ENCODE measurements around the gene NSFL1C.

Gene NSFL1C

DNA sequence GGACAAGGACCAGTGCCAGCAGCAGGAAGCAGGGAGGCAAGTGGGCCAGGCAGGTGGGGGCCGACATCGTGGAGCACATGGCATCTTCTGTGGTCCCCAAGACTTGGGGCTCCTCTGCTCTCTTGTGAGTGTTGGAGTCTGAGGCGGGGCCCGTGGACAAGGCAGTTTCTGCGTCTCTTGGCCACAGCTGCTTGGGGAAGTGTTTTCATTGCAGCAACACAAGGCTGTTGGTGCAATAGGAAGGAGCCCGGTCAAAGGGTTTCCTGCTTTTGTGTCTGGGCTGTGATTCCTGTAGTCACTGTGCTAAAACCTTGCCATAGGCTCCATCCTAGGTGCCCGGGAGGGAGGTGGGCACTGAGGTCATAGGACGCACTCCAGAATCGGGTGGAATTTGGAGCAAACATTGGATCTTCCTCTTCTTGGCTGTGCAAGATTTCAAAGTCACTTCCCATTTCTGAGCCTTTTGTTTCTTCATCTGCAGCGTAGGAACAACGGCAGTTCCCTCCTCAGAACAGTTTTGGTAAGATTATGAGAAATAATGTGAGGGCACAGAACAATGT is 24.7 kb upstream of the NSFL1C start, which contains the start of gene SIRPB2:
Gene SIRPB2, minus strand, starts transcription at position 140 of the 560 bp plus-strand sequence. Its CDS starts 61 bp downstream, at position 79.
- TF ChIP-seq FOXM1 (IDR thresholded peaks at IDR 0.05; ENCODE audit: borderline replicate concordance, low read depth) (no peak), YY1 (IDR thresholded peaks at IDR 0.05; ENCODE audit: low read depth) (no peak), TCF12 (IDR thresholded peaks at IDR 0.05; ENCODE audit: low read depth) (no peak), CEBPB (IDR thresholded peaks at IDR 0.05) (no peak), NFIC (IDR thresholded peaks at IDR 0.05) (no peak), TAF1 (IDR thresholded peaks at IDR 0.05; ENCODE audit: low read depth) (no peak)
- TF ChIP-seq, protein P1, sequence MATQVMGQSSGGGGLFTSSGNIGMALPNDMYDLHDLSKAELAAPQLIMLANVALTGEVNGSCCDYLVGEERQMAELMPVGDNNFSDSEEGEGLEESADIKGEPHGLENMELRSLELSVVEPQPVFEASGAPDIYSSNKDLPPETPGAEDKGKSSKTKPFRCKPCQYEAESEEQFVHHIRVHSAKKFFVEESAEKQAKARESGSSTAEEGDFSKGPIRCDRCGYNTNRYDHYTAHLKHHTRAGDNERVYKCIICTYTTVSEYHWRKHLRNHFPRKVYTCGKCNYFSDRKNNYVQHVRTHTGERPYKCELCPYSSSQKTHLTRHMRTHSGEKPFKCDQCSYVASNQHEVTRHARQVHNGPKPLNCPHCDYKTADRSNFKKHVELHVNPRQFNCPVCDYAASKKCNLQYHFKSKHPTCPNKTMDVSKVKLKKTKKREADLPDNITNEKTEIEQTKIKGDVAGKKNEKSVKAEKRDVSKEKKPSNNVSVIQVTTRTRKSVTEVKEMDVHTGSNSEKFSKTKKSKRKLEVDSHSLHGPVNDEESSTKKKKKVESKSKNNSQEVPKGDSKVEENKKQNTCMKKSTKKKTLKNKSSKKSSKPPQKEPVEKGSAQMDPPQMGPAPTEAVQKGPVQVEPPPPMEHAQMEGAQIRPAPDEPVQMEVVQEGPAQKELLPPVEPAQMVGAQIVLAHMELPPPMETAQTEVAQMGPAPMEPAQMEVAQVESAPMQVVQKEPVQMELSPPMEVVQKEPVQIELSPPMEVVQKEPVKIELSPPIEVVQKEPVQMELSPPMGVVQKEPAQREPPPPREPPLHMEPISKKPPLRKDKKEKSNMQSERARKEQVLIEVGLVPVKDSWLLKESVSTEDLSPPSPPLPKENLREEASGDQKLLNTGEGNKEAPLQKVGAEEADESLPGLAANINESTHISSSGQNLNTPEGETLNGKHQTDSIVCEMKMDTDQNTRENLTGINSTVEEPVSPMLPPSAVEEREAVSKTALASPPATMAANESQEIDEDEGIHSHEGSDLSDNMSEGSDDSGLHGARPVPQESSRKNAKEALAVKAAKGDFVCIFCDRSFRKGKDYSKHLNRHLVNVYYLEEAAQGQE (IDR thresholded peaks at IDR 0.05; ENCODE audit: low read depth), result no peak
- TF ChIP-seq, protein P2, sequence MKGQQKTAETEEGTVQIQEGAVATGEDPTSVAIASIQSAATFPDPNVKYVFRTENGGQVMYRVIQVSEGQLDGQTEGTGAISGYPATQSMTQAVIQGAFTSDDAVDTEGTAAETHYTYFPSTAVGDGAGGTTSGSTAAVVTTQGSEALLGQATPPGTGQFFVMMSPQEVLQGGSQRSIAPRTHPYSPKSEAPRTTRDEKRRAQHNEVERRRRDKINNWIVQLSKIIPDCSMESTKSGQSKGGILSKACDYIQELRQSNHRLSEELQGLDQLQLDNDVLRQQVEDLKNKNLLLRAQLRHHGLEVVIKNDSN (IDR thresholded peaks at IDR 0.05), result no peak

DNA sequence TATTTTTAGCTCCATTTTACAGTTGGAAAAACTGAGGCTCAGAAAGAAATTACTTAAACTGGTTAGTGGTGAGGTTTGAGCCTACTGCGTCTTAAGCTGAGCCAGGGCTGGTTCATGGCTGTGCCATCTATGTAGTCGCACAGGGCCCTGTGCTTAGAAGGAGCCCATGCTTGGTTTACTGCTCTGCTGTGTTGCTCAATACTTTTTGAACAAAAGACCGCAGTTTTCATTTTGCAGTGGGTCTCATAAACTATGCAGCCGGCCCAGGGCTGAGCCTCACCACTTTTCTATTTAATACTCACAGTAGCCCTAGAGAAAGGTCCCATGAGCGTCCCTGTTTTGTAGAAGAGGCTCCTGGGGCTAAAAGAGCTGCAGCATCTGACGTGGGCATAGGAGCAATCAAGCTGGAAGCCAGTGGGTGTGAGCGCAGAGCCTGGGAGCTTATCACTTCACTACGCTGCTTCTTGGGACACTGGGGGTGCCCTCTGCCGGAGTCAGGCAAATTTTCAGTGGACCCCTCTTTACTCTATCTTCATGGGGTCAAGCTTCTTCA is 24.1 kb upstream of the NSFL1C start:
- no peak for TF ChIP-seq NFIC (IDR thresholded peaks at IDR 0.05)
- no peak for TF ChIP-seq FOXM1 (IDR thresholded peaks at IDR 0.05; ENCODE audit: borderline replicate concordance, low read depth)

DNA sequence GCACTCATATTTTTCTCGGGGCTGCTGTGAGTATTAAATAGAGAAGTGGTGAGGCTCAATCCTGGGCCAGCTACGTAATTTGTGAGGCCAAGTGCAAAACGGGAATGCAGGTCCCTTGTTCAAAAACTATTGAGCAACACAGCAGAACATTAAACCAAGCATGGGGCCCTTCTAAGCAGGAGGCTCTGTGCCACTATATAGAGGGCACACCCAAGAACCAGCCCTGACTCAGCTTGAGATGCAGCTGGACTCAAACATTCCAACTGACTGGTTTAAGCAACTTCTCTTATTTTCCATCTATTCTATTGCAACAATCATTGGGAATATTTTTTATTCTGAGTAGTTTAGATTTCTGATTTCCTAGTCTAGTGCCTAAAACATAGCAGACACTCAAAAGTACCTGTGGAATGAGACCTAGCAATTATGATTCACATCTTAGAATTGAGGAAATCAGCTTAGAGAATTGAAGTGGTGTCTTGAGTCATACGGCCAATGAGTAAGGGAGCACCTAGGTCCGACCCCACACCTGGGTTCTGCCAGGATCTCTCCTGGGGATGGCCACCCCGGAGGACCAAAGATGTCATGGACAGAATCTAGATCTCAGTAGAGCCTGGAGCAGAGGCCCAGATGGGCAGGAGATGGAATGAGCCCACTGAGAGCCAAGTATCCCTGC is 23.3 kb upstream of the NSFL1C start:
- no peak for TF ChIP-seq NFIC (IDR thresholded peaks at IDR 0.05)
- TF ChIP-seq, protein P2 (IDR thresholded peaks at IDR 0.05), result no peak
- no peak for TF ChIP-seq YY1 (IDR thresholded peaks at IDR 0.05; ENCODE audit: low read depth)

DNA sequence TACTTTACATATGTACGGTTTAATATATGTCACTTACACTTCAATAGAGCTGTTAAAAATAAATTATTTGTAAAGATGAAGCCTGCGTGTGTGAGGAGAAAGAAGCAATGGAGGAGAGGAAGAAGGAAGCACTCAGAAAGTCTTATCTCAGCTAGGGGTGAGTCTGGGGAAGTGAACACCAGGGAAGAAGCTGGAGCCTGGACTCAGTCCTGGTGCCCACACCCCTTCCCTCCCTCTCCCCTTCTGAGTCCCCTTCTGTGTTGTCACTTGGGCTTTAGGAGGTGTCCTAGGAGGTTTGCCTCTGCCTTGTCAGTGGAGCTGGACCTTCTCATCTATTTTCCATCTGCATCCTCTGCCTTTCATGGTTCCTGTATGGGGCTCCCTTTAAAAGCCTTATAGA is 22.7 kb upstream of the NSFL1C start:
- TF ChIP-seq, protein P1 (IDR thresholded peaks at IDR 0.05; ENCODE audit: low read depth), result no peak
- TF ChIP-seq RAD21 (IDR thresholded peaks at IDR 0.05; ENCODE audit: low read depth) (no peak), FOXM1 (IDR thresholded peaks at IDR 0.05; ENCODE audit: borderline replicate concordance, low read depth) (no peak), TEAD4 (IDR thresholded peaks at IDR 0.05) (no peak), CREB1 (IDR thresholded peaks at IDR 0.05; ENCODE audit: low read depth) (no peak), CEBPB (IDR thresholded peaks at IDR 0.05) (no peak), ZBTB7A (IDR thresholded peaks at IDR 0.05; ENCODE audit: low read depth) (no peak), EP300 (IDR thresholded peaks at IDR 0.05; ENCODE audit: borderline replicate concordance) (no peak), TCF12 (IDR thresholded peaks at IDR 0.05; ENCODE audit: low read depth) (no peak), NFIC (IDR thresholded peaks at IDR 0.05) (no peak), YY1 (IDR thresholded peaks at IDR 0.05; ENCODE audit: low read depth) (no peak), EGR1 (IDR thresholded peaks at IDR 0.05) (no peak), TAF1 (IDR thresholded peaks at IDR 0.05; ENCODE audit: low read depth) (no peak)
- TF ChIP-seq, protein P3, sequence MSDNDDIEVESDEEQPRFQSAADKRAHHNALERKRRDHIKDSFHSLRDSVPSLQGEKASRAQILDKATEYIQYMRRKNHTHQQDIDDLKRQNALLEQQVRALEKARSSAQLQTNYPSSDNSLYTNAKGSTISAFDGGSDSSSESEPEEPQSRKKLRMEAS (IDR thresholded peaks at IDR 0.05), result no peak
- TF ChIP-seq, protein P2 (IDR thresholded peaks at IDR 0.05), result no peak

DNA sequence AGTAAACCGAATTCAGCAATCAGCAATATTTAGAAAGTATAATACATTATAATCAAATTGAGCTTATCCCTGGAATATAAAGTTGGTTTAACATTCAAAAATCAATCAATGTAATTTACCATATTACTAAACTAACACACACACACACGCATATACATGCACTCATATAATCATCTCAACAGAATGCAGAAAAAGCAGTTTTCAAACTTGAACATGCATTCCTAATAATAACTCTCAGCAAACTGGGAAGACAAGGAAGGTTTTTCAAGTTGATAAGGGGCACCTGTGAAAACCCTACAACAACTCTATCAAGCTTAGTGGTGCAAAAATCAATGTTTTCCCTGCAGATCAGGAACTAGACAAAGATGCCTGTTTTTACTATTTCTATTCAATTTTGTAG is 19.9 kb upstream of the NSFL1C start:
- TF ChIP-seq, protein P2 (IDR thresholded peaks at IDR 0.05), result no peak
